HL-60 (cell line): ENCODE measurements around the gene STKLD1.

Experiments used
- CTCF ChIP-seq: IDR thresholded peaks from one replicate; pipeline ENCODE4 v1.5.1; 2011; ENCODE audit warnings: low read length, control low read depth, inconsistent platforms; ENCODE audit not compliant: insufficient read depth
- POLR2AphosphoS5 ChIP-seq: IDR thresholded peaks from 2 replicates; pipeline ENCODE4 v1.6.1; 2012; ENCODE audit warnings: low read depth
- REST ChIP-seq: IDR thresholded peaks from 2 replicates; pipeline ENCODE4 v1.6.1; 2012; ENCODE audit warnings: low read depth; ENCODE audit not compliant: insufficient replicate concordance

GRCh38 chr9:133348718-133349573, 27.2 kb upstream of the STKLD1 start:
- TF ChIP-seq CTCF = no peak
- no peak for TF ChIP-seq POLR2AphosphoS5
- TF ChIP-seq REST = no peak
